Right renal cortex interstitium (tissue), 3 donors: ENCODE data around the gene ARHGEF6. TPM values are rescaled to one million over a fixed set of nuclear protein-coding genes. Genes with fewer than 3 reads are reported as not detected.

Source experiments
- DNase-seq, 3 donors: peaks; one replicate each; pipeline ENCODE4 v3.0.0-alpha.2; 2013; ENCODE audit warnings: low read depth in 3 of 3, low spot score in 2 of 3
- polyA plus RNA-seq, 3 donors: library from polyadenylated mRNA; unstranded; fragments of 120-200 nt; gene quantifications; one replicate each; pipeline ENCODE4 v1.2.1, GENCODE V29; 2013; ENCODE audit not compliant: insufficient read length in 3 of 3

Gene ARHGEF6
- polyA plus RNA-seq, 3 donors: 12.0 to 14.4 (median 14.3) TPM

GRCh38 chrX:136616987-136617685 is 163.6 kb downstream of the ARHGEF6 start:
- no peak for DNase-seq

Other genes with a start within 250 kb of the ARHGEF6 start
- 10 to 100 TPM in 2 of 3 donors, 1 to 10 TPM in 1; 6.5 to 10.5 (median 10.3) TPM for gene VGLL1, start 248.7 kb downstream of the ARHGEF6 start, polyA plus RNA-seq
- under 1 TPM; 0.07 to 0.21 (median 0.10) TPM for gene CD40LG, start 132.8 kb downstream of the ARHGEF6 start, polyA plus RNA-seq
- 100 to 1,000 TPM; 438 to 514 (median 471) TPM for gene RBMX, start 99.8 kb upstream of the ARHGEF6 start, polyA plus RNA-seq